Fibroblast of skin of right quadriceps (primary cell): Measurements from ENCODE around the gene PPP6R1.

Source experiments
- DNase-seq: peaks from one replicate; pipeline ENCODE4 v3.0.0-alpha.2; 2013

PPP6R1 gene

DNA sequence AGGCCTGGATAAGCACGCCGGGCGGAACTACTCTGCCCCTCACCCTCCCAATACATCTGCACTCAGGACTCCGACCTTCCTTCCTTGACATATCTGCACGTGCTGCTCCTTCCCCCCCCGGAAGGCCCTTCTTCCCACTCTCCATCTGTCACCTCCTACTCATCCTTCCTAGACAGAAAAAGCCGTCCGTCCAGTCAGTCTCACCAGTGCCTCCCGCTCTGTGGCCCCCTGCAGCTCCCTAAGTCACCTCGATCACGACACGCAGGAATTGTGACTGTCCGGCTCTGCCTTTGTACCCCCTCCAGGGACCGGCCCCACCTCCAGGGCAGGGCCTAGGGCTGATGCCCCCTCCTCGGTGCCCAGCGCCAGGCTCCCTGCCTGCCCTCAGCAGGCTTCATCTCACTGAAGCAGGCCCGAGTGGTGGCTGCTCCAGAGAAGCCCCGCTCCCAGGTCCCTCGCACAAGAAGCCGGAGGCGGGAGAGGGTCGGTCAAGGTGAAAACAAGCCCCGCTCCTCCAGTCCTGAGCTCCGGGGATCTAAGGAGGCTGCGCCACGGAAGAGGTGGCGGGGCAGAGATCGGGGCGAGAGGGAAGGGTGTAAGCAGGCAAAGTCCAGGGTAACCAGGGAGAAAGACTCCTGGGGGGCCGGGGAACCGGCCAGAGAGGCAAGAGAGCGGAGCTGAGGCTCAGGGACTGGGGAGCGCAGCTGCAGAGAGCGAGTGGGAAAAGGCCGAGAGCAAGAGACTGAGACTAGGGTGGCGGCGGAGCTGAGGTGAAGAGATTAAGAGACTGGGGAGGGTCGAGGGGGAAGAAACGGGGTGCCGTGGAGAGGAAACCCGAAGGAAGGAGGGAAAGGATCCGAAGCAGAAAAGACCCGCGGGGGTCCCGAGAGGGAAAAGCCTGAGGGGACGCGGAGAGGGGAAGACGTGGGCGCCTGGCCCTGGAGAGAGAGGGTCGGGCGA lies 1.1 kb downstream of the PPP6R1 start:
- DNase-seq = no peak

DNA sequence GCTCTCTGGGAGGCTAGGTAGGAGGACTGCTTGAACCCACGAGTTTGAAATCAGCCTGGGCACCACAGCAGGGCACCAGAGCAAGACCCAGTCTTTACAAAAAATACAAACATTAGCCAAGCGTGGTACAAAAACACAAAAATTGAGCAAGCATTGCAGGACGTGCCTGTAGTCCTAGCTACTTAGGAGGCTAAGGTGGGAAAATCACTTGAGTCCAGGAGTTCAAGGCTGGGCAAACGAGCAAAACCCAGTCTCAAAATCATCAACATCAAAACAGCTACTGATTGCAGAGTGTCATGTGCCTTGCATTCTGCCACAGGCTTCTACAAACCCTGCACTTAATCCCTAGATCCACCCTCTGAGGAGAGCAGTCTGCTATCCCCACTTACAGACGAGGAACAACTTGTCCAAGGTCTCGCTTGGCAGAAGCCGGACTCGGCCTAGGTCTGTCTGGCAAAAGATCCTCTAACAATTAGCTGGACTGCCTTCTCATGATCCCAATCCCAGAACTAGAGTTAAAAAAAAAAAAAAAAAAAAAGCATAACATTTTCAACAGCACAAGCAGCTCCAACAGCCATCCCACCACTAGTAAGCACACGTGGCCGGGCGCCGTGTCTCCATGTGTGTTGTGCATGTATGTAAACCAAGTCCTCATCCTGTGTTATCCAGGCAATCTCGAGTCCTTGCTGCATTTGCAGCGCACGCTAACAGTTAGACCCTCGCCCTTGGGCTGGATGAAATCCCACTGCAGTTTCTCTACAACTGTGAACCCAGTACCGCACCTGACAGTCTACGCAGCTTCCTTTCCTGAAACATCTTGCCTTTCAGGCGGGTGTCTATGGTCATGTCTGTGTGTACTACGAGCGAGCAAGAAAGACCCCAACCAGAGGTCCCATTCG lies 2.0 kb downstream of the PPP6R1 start:
- DNase-seq = no peak

DNA sequence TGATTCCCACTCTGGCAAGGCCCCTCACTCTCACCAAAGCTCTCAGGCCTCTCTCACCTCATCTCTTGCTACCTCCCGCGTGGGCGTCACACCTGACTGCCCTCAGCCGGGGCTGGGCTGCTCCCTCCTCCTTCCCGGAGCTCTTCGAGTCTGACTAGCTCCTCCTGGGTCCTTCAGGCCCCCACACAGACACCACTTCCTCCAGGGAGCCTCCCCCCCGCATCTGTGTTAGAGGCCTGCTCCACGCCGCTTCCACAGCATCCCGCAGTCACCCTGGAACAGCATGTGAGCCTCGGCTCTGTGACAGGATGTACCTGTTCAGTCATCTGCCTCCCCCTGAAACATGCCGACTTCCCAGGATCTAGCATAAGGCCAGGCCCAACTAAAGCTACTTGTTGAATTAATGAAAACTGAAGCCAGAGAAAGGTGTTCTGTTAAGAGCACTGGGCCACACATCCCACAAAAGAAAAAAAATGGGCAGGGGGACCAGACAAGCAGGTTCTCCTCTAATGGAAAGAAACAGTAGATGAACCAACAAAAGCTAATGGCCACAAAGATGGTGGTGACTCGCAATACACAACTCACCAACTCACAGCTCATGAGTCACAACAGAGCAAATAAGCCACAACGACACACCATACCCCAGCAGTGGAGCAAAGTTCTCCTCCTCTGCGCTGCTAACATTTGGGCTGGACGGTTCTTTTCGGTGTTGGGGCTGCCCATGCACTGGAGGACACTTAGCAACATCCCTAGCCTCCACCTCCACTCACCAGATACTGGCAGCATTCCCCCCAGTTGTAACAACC lies 3.0 kb downstream of the PPP6R1 start:
- DNase-seq = peak; percentile 23

DNA sequence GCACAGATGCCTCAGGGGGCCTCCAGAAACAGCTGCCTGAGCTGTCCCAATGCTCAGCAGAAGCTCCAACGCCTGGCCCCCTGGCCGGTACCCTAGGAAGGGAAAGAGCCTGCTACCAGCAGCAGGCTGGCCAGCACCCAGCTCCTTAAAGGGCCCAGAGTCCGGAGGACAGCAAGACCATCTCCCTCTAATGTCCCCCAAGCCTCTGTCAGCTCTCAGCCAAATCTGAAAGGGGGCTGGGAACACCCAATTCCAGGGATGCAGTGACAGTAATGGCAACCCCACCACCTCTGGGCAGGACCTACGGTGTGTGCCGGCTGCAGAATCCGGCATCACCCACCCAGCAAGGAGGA lies 4.2 kb downstream of the PPP6R1 start:
- no peak for DNase-seq

DNA sequence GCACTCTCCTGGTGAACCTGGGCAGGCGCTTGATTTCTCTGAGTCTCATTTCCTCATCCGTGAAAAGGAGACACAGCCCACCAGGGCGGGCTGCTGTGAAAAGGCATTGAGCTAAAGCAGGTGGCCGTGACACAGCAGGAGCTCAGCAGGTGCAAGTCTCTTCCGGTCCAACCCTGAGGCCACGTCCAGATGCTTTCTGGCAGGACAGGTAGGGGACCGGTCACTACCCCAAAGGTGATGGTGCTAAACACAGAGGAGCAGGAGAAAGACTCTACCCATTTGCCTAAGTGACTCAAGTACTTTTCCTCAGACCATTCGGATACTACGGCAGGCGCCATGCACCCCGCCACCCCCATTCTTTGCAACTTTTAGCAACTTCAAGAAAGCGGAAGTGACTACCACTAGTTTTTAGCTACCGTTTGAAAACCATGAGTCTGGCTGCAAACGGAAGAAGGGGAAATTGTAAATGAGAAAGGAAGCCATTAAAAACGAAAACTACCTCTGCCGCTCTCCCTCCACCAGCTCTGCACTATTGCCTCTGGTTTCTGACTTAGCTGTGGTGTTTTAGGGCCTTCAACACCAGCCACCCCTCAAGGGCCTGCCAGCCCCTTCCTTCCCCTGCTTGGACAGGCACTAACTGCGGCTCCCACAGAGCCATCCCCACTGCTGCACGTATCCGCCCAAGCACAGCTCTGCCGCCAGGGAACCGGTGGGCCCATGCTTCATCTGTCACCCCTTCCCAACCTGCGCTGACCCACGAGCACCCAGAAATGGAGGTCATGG lies 4.8 kb downstream of the PPP6R1 start:
- DNase-seq = no peak

DNA sequence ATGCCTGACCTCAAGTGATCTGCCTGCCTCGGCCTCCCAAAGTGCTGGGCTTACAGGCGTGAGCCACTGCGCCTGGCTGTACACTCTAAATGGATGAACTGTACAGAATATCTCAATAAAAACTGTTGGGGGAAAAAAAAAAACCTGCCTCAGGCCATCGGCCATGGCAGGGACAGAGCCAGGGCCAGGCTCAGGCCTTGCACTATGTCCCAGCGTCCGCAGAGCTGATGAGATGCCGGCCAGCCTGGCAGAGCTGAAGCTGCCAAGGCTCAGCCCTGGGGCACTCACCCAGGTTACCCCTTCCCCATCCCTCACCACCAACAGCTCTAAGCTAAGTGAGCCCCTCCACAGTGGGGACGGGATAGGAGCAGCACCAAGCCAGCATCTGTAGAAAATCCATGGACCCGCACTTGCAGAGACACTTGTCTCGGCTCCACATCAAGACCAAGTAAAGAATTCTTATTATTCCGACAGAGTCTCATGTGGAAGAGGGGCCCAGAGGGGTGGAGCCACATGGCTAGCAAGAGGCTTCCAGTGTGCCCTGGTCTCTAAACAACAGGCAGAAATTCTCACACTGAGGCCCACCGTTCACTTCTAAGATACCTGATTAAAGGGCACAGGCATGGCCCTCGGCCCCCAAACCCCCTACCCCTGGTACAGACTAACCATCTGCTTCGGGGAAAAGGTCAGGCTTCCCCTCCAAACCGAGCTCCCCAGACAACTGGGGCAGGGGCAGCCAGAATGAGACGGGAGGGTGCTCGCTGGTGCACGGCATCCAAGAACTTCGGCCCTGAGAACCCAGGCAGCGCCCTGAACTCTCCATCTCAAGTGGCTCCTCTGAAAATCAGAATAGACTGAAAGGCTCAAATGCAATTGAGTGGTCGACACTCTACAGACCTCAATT lies 5.8 kb downstream of the PPP6R1 start:
- no peak for DNase-seq

DNA sequence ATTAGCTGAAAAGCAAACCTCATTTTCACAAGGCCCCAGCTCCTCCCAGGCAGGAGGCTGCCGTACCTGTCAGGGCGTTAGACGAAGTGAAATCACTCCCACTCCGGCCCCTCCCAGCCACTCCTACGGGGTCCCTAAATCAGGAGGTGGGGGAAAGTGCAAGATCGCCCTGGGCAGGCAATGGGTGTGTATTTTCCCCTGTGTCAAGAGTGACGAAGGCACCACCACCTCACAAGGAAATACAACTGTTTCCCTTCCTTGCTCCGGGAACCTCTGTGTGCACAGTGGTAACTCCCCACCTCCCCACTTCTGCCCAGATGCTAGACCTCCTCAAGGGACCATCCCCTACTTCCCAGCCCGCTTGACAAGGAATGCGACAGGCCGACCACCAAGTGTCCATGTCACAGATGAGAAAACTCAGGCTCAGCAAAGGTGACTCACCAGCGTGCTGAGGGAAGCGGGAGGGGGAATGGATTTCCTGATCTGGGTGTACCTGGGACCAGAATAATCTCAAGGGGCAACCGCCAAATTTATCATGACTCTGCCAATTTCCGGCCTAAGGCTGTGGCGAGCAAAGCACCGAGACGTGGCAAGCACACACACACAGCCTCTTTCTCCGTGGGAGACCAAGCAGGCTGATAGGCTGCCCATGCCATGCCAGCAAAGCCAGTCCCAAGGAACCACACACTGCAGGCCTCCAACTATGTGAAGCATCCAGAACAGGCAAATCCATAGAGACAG lies 7.3 kb downstream of the PPP6R1 start:
- peak; percentile 23 for DNase-seq

DNA sequence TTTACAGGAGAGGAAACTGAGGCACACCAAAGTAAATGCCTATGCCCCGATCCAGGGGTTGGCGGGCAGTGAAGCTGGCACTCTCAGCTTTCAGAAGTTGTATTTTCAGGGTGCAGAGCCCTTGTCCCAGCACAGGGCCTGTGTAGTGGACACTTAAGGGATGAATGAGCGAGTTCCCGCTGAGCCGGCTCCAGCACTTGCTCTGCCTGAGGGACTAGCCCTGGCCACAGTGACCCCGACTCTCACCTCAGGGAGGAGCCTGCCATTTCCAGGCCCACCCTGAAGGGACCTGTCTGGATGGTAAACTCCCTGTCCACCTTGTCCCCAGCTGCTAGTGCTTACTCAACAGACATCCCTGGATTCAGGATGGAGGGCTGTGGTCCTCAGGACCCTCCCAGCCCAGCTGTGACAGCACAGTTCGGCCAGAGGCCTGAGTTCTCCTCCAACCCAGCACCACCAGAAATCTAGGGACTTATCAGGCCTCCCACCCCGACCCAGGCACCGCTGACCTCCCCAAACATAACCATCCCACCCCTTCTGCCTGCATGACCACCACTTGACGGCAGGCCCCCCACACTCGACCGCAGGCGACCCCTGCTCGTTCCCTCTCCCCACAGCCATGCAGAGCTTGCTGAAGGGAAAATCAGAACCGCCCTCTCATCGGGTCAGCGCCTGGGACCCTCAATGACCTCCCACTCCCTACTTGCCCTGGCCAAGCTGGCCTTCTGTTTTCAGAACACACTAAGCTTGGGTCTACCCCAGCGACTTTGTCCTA lies 8.4 kb downstream of the PPP6R1 start:
- DNase-seq = no peak

DNA sequence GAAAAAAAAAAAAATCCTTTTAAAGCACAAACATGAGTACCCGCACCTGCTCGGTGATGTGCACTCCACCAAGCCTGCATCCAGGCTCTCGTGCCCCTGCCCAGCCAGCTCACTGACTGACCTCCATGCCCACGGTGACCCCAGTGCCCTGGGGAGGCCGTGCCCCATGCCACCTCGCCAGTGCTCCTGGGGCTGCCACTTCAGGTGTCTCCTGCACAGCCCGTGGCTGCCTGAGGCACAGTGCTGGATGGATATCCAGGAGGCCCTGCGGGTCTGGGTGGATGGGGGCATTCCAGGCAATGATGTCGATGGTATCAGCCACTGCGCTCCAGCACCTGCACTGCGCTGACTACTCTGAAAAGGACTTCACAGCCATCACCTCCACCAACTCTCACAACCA lies 9.0 kb downstream of the PPP6R1 start:
- no peak for DNase-seq

DNA sequence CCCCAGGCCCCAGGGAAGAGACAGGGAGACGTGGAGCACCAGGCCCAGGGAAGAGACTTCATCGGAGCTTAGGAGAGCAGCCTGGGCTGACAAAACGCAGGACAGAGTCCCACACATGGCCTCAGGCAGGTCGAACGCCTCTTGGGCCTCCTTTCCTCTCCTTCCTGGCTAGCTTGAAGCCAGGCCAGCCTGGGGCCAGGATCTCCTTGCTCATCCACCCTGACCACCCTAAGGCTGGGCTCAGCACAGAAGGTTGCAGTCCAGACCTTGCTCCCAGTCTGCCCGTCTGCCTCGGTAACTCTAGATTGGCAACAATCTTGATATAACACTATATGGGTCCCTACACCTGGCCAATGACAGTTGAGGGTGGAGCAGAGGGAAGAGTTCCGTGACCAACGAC lies 10.1 kb downstream of the PPP6R1 start:
- DNase-seq = no peak

DNA sequence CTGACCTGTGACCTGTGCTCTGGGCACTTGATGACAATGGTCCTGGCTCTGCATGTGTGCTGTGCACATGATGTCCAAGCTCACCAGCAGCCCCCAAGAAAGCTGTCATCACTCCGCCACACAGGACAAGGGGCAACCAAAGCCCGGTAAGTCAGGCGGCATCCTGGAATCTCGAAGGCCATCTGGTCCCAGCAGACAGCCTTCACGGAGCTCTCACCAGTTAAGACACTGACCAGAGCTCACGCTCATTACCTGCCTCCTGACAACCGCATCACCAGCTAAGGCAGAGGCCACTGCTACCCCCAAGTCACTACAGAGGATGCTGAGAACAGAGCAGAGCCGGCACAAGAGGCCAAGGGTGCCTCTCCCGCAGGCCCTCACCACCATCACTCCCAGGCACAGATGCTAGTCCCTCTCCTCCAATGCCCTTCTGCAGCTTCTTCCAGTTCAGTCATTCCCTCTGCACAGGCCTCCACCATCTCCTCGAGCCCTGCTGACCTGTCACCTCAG lies 10.6 kb downstream of the PPP6R1 start:
- DNase-seq = no peak

DNA sequence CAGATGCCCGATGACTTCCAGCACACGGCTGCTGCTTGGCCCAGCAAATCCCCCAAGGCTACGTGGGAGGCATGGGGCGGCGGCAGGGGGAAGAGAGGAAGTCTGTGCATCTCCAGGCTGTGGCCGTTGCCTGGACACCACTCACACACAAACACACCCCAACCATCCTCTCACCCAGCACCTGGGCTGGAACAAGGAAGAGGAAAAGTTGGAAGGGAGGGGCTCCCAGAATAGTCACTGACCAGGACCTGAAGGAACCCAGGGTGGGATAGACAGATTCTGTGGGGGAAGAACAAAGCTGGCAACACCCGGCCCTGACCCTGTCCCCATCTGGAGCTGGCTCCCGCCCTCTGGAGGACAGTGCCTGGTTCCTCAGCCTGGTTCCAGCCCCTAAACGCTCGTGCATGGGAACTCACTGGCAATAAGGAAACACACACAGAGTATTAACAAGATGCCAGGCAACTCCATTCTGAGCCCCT lies 11.2 kb downstream of the PPP6R1 start:
- DNase-seq = no peak

DNA sequence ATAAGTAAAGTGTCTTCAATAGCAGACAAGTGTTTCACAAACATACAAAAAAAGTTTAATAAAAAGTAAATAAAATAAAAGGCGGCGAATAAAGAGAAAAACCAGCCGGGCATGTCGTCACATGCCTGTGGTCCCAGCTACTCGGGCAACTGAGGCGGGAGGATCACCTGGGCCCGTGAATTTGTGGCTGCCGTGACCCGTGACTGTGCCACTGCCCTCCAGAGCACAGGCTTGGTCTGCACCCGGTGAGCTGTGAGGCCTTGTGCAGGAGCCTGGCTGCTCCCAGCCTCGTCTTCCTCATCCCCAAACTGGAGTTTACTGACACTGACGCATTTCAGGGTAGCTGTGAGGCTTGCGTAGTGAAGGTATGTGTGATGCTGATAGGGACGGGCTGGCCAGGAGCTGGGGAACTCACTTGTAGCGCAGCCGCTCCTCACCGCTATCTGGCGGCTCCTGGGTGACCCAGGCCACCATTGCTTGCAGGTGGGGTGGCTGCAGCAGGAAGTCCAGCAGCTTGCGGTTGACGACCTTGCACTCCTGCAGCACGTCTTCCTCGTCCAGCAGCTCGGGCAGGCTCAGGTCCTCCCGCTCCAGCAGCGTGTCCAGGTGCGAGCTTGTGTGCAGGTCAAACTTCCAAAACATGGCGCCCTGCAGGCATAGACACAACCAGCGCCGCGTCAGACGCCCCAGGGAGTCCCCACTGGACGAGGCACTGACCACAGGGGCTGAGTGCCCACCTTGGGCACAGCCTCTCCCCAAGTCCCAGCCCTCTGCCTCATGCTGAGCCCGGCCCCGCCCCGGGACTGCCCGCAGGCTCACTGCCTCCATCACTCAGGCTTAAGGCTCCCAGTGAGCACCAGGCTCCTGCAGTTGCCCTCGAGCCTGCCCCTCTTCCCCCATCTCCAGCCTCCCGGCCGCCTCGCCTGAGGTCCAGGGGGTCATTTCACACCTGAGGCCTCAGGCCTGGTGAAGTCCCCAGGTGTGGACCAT lies 12.1 kb downstream of the PPP6R1 start:
- no peak for DNase-seq

DNA sequence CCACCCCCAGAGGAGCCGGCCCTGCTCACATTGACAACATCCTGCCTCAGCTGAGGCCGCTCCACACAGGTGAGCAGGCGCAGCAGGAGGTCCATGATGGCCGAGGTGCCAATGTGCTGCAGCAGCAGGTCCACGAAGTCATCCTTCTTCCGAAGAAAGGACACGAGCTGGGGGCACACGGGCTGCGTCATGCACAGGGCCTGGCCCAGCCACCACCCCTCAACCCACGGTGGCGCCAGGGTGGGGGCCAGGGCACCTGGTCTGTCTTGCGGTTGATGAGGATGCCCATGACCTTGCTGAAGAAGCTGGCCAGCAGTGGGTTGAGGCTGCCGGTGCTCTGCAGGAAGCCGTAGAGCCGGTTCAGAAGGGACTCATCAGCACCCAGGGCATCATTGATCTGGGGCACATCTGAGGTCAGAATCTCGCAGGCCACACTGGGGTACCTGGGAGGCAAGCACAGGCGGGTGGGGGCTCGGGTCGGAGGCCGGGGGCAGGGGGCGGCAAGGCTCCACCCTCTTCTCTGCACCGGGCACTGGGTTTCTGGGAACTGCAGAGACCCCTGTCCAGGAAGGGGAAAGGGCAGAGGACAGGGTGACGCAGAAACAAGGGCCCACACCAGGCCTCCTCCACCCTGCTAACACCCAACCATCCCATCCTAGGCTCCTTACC lies 13.4 kb downstream of the PPP6R1 start:
- DNase-seq = no peak

DNA sequence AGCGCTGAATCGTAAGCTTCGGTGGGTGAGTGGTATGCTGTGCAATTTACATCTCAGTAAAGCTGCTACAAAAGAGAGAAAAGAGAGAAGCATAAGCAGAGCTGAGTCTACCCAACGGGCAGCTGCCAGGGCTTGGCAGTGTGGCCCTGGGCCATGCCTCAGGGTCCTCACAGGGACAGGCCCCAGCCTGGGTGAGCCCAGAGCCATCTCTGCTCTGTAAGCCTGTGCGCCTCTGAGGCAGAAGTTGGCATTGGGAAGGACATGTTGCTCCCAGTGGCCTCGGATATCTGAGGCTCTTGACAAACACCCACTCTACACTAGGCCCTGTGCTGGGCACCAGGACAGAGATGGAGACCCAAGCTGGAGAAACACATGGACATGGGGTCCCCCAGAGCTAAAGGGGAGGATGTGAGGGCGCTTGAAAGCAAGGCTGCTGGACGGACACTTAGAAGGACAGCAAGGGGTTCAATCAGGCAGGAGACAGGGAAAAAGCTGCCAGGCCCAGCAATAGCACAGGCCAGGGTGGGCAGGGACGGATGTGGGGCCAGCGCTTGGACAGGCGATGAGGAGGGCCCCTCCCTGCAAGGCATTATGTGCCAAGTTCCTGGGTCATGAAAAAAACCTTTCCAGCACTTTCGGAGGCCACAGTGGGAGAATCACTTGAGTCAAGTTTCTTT lies 14.7 kb downstream of the PPP6R1 start:
- DNase-seq = no peak

DNA sequence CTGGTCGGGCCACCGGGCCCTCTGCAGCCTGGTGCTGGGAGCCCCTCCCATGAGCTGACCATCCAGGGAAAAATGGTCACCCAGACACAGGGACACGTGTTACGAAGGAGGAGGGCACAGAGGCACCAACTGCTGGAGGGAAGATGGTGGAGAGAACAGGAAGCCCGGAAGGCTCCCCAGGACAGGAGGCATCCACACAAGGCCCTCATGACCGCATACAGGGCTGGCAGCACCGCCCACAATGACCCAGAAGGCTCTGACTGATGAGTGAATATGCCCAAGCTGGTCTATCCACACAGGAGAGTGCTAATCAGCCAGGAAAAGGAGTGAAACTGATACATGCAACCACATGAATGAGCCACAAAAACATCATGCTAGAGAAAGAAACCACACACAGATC lies 16.3 kb downstream of the PPP6R1 start:
- DNase-seq = no peak
